ENCODE data around the gene BTBD19.
"Not testable (repeated sequence)": the region's sequence is repeated elsewhere in the genome, so short reads cannot be mapped to it uniquely, and the experiment has no call there.

BTBD19 gene

GRCh38 chr1:44788120-44788860 lies 20.0 kb upstream of the BTBD19 start, which contains the start of gene BEST4:
Gene BEST4, minus strand, starts transcription at chr1:44788170. Its CDS starts 465 bp downstream, at chr1:44787705.
- DNase-seq = no peak

- no peak for DNase-seq
These were observed 17.1 kb upstream of the BTBD19 start for GRCh38 chr1:44790968-44791801.

- DNase-seq = no peak
These were observed 15.4 kb upstream of the BTBD19 start for GRCh38 chr1:44792736-44793502.

GRCh38 chr1:44797886-44798285 lies 10.4 kb upstream of the BTBD19 start:
- not testable (repeated sequence) for DNase-seq

GRCh38 chr1:44798481-44799365 lies 9.6 kb upstream of the BTBD19 start:
- no peak for DNase-seq

GRCh38 chr1:44799770-44800584 lies 8.3 kb upstream of the BTBD19 start, which contains the start of gene PLK3:
Gene PLK3, plus strand, starts transcription at chr1:44800377. Its CDS starts 87 bp downstream, at chr1:44800464.
- peak; percentile 95 to 99 (median 98) for DNase-seq

GRCh38 chr1:44801491-44802305 lies 6.6 kb upstream of the BTBD19 start:
- peak in 4 of 6 experiments; percentile 26 to 68 (median 28) for DNase-seq

- DNase-seq = no peak
These were observed 5.8 kb upstream of the BTBD19 start for GRCh38 chr1:44802306-44803061.

- no peak for DNase-seq
These were observed 5.3 kb upstream of the BTBD19 start for GRCh38 chr1:44803062-44803311.

- no peak for DNase-seq
These were observed 4.8 kb upstream of the BTBD19 start for GRCh38 chr1:44803312-44804095.

- DNase-seq = peak in 2 of 6 experiments; percentile 33 to 44
These were observed 2.9 kb upstream of the BTBD19 start for GRCh38 chr1:44805311-44806024.

- peak in 4 of 6 experiments; percentile 27 to 54 (median 37) for DNase-seq
These were observed 2.2 kb upstream of the BTBD19 start for GRCh38 chr1:44806025-44806703.

- DNase-seq = peak in 2 of 6 experiments; percentile 54 to 65
These were observed 1.5 kb upstream of the BTBD19 start, which contains the start of gene DYNLT4 for GRCh38 chr1:44806704-44807363. Gene DYNLT4, minus strand, starts transcription at chr1:44807351. Its CDS starts 683 bp downstream, at chr1:44806668.

GRCh38 chr1:44807364-44808062 lies 810 bp upstream of the BTBD19 start:
- peak; percentile 87 to 96 (median 92) for DNase-seq

GRCh38 chr1:44808938-44809917 lies 905 bp downstream of the BTBD19 start:
- peak; percentile 73 to 93 (median 86) for DNase-seq

Measured in stimulated activated naive CD4-positive, alpha-beta T cell (primary cell).